ENCODE data around the gene CRHR1. TPM values are rescaled to one million over a fixed set of nuclear protein-coding genes. Genes with fewer than 3 reads are reported as not detected.
A peak's percentile ranks its signal among the peaks of the same experiment; 100 is the strongest.

CRHR1 gene
- total RNA-seq, 1 experiment from 2014 or later, result 1.6 TPM

DNA sequence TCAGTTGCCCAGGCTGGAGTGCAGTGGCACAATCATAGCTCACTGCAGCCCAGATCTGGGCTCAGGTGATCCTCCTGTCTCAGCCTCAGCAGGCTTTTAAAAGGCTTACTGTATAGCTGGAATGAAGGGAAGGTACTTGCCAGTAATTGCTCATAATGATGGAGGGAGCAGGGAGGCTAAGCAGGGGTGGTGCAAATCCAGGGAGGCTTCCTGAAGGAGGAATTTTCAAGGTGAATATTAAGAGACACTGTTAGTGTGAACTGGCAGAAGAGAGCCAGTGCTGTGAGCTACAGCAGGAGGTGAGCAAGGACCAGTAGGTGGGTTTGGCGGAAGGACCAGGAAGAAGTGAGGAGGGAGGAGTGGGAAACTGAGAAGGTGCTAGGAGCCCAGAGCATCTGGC is 24.7 kb downstream of the CRHR1 start:
- TF ChIP-seq ZNF121 (CRISPR knock-in tag; IDR thresholded peaks at IDR 0.05) (no peak), RORB (CRISPR knock-in tag; IDR thresholded peaks at IDR 0.05) (no peak), NFATC4 (CRISPR knock-in tag; IDR thresholded peaks at IDR 0.05) (no peak)
- no peaks in the 10 kb centered on the region for H3K9me3 Mint-ChIP-seq
- no peak overlapping the region for H3K4me3 Mint-ChIP-seq
- no peaks in the 10 kb centered on the region for H3K27me3 Mint-ChIP-seq (ENCODE audit: low read depth)
- H3K36me3 Mint-ChIP-seq, result no peaks in the 10 kb centered on the region
- CTCF ChIA-PET, result interaction anchor here (0.7 to 1.2 kb wide), 4 partner anchors 14 to 169 kb away, joined by 3 to 5 read pairs (median 4); no protein-coding TSS in a partner anchor
- H3K27ac Mint-ChIP-seq, result no peak overlapping the region
- ATAC-seq (no peak), DNase-seq (ENCODE audit: low spot score) (no peak)
- POLR2A ChIA-PET, result no interaction called here
- H3K4me1 Mint-ChIP-seq, result peaks cover 14% of the 10 kb centered on the region

- peaks cover 14% of the 10 kb centered on the region for H3K4me1 Mint-ChIP-seq
- H3K9me3 Mint-ChIP-seq, result no peaks in the 10 kb centered on the region
- no peak for TF ChIP-seq NFYB (CRISPR knock-in tag; conservative IDR thresholded peaks at IDR 0.05; ENCODE audit: low read depth)
- TF ChIP-seq, protein P1, sequence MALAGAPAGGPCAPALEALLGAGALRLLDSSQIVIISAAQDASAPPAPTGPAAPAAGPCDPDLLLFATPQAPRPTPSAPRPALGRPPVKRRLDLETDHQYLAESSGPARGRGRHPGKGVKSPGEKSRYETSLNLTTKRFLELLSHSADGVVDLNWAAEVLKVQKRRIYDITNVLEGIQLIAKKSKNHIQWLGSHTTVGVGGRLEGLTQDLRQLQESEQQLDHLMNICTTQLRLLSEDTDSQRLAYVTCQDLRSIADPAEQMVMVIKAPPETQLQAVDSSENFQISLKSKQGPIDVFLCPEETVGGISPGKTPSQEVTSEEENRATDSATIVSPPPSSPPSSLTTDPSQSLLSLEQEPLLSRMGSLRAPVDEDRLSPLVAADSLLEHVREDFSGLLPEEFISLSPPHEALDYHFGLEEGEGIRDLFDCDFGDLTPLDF (CRISPR knock-in tag; IDR thresholded peaks at IDR 0.05), result no peak
- no peak for TF ChIP-seq OVOL2 (CRISPR knock-in tag; IDR thresholded peaks at IDR 0.05; ENCODE audit: borderline replicate concordance)
- TF ChIP-seq FOXJ3 (CRISPR knock-in tag; IDR thresholded peaks at IDR 0.05; ENCODE audit: borderline replicate concordance), result no peak
- TF ChIP-seq, protein P2, sequence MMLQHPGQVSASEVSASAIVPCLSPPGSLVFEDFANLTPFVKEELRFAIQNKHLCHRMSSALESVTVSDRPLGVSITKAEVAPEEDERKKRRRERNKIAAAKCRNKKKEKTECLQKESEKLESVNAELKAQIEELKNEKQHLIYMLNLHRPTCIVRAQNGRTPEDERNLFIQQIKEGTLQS (CRISPR knock-in tag; conservative IDR thresholded peaks at IDR 0.05), result no peak
- TF ChIP-seq RORB (CRISPR knock-in tag; IDR thresholded peaks at IDR 0.05), result no peak
- TF ChIP-seq, protein P3, sequence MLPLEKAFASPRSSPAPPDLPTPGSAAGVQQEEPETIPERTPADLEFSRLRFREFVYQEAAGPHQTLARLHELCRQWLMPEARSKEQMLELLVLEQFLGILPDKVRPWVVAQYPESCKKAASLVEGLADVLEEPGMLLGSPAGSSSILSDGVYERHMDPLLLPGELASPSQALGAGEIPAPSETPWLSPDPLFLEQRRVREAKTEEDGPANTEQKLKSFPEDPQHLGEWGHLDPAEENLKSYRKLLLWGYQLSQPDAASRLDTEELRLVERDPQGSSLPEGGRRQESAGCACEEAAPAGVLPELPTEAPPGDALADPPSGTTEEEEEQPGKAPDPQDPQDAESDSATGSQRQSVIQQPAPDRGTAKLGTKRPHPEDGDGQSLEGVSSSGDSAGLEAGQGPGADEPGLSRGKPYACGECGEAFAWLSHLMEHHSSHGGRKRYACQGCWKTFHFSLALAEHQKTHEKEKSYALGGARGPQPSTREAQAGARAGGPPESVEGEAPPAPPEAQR (CRISPR knock-in tag; IDR thresholded peaks at IDR 0.05), result no peak
- no peak for ATAC-seq
- H3K27me3 Mint-ChIP-seq (ENCODE audit: low read depth), result no peaks in the 10 kb centered on the region
- CTCF ChIA-PET, result interaction anchor here (0.9 kb wide), 1 partner anchor 27 kb away, joined by 3 read pairs; no protein-coding TSS in a partner anchor
- H3K36me3 Mint-ChIP-seq, result no peaks in the 10 kb centered on the region
- DNase-seq (ENCODE audit: low spot score), result no peak
- POLR2A ChIA-PET, result no interaction called here
- no peak overlapping the region for H3K27ac Mint-ChIP-seq
- no peak overlapping the region for H3K4me3 Mint-ChIP-seq
Measured at GRCh38 chr17:45809499-45809898, 25.4 kb downstream of the CRHR1 start.

- CTCF ChIA-PET, result interaction anchor here (0.7 to 8.4 kb wide), 16 partner anchors 8 to 172 kb away, joined by 3 to 103 read pairs (median 4); partner anchors contain the start of gene CRHR1
- POLR2A ChIA-PET, result no interaction called here
- ATAC-seq (peak; percentile 30), DNase-seq (ENCODE audit: low spot score) (no peak)
- Mint-ChIP-seq H3K4me1 (peaks cover 14% of the 10 kb centered on the region), H3K9me3 (no peaks in the 10 kb centered on the region), H3K27me3 (ENCODE audit: low read depth) (no peaks in the 10 kb centered on the region; the same call in 1 of the 2 replicates), H3K36me3 (no peaks in the 10 kb centered on the region), H3K27ac (no peak overlapping the region), H3K4me3 (no peak overlapping the region)
- TF ChIP-seq AFF4 (CRISPR knock-in tag; IDR thresholded peaks at IDR 0.05; ENCODE audit: borderline replicate concordance), result no peak
- no peak for TF ChIP-seq ATF2 (CRISPR knock-in tag; IDR thresholded peaks at IDR 0.05; ENCODE audit: borderline replicate concordance, low read depth)
- TF ChIP-seq NR1H2 (CRISPR knock-in tag; IDR thresholded peaks at IDR 0.05), result no peak
- no peak for TF ChIP-seq E2F5 (CRISPR knock-in tag; IDR thresholded peaks at IDR 0.05)
- TF ChIP-seq ZNF121 (CRISPR knock-in tag; IDR thresholded peaks at IDR 0.05), result no peak
- no peak for TF ChIP-seq ZBTB21 (CRISPR knock-in tag; IDR thresholded peaks at IDR 0.05; ENCODE audit: borderline replicate concordance)
- peak; percentile 92 for TF ChIP-seq ZNF317 (CRISPR knock-in tag; IDR thresholded peaks at IDR 0.05; ENCODE audit: borderline replicate concordance, low read depth)
- no peak for TF ChIP-seq CREB1 (CRISPR knock-in tag; IDR thresholded peaks at IDR 0.05)
Measured at GRCh38 chr17:45812102-45812501, 28.0 kb downstream of the CRHR1 start.
